AG04450 (cell line): ENCODE results near the gene NDE1. TPM values are rescaled to one million over a fixed set of nuclear protein-coding genes. Genes with fewer than 3 reads are reported as not detected.
A peak's percentile ranks its signal among the peaks of the same experiment; 100 is the strongest.

Experiments used
- CTCF ChIA-PET: fragments of 300-600, 350-600 bp; formaldehyde crosslinking; extraction: SDS; loops from one replicate; lab custom pipeline; 2022; ENCODE audit warnings: antibody characterized with exemption, inconsistent platforms; lab: Charles Lee
- POLR2A ChIA-PET: fragments of 350-600 bp; formaldehyde crosslinking; extraction: SDS; loops from one replicate; lab custom pipeline; 2021; ENCODE audit warnings: antibody characterized with exemption, inconsistent platforms; lab: Yijun Ruan, JAX
- DNase-seq: peaks from one replicate; pipeline ENCODE4 v3.0.0-alpha.2; 2011; ENCODE audit warnings: low read depth, low spot score
- H3K27ac ChIP-seq: one replicate; pipeline ENCODE4 v1.5.1; 2012; ENCODE audit warnings: low read depth, low read length, control low read depth
- H3K27me3 ChIP-seq: one replicate; pipeline ENCODE4 v1.6.0; 2012; ENCODE audit warnings: low read length; ENCODE audit not compliant: control insufficient read depth, insufficient read depth
- H3K4me3 ChIP-seq: 2 replicates; pipeline ENCODE4 v1.5.1; 2011; ENCODE audit warnings: mild to moderate bottlenecking, low read depth, low read length, control low read depth
- H3K9me3 ChIP-seq: 2 replicates; pipeline ENCODE4 v1.5.1; 2012; ENCODE audit warnings: low read length; ENCODE audit not compliant: control insufficient read depth, insufficient read depth
- CTCF ChIP-seq: IDR thresholded peaks from 2 replicates; pipeline ENCODE4 v1.5.1; 2011; ENCODE audit warnings: low read depth, low read length, control low read depth, inconsistent platforms
- polyA plus RNA-seq: library from polyadenylated mRNA; depleted of rRNA; stranded (reverse); fragments of >200 nt; gene quantifications from 2 replicates; pipeline ENCODE4 v1.2.3, GENCODE V29; 2011

The NDE1 gene
- polyA plus RNA-seq, 1 experiment, result 29.9 TPM

- CTCF ChIA-PET, result no interaction called here
- Histone ChIP-seq H3K9me3 (no peaks in the 10 kb centered on the region), H3K27ac (no peak overlapping the region), H3K4me3 (no peak overlapping the region), H3K27me3 (no peaks in the 10 kb centered on the region)
- no peak for DNase-seq
- POLR2A ChIA-PET, result no interaction called here
- no peak for TF ChIP-seq CTCF
These were observed 33.4 kb upstream of the NDE1 start for GRCh38 chr16:15616475-15617165.

GRCh38 chr16:15617901-15618300 is 32.1 kb upstream of the NDE1 start:
- no peak for DNase-seq
- CTCF ChIA-PET, result no interaction called here
- no peak overlapping the region for H3K4me3 ChIP-seq
- TF ChIP-seq CTCF, result no peak
- POLR2A ChIA-PET, result no interaction called here
- H3K9me3 ChIP-seq, result no peaks in the 10 kb centered on the region
- H3K27me3 ChIP-seq, result no peaks in the 10 kb centered on the region
- peak overlapping the region; percentile 57 for H3K27ac ChIP-seq

GRCh38 chr16:15618392-15618791 is 31.7 kb upstream of the NDE1 start:
- H3K4me3 ChIP-seq, result no peak overlapping the region
- peak; percentile 26 for DNase-seq
- CTCF ChIA-PET, result no interaction called here
- POLR2A ChIA-PET, result no interaction called here
- H3K27me3 ChIP-seq, result no peaks in the 10 kb centered on the region
- TF ChIP-seq CTCF, result no peak
- H3K9me3 ChIP-seq, result no peaks in the 10 kb centered on the region
- peak overlapping the region; percentile 57 for H3K27ac ChIP-seq

GRCh38 chr16:15620611-15621195 is 29.3 kb upstream of the NDE1 start:
- Histone ChIP-seq H3K27ac (no peak overlapping the region), H3K27me3 (no peaks in the 10 kb centered on the region), H3K9me3 (no peaks in the 10 kb centered on the region), H3K4me3 (no peak overlapping the region)
- TF ChIP-seq CTCF, result no peak
- ChIA-PET POLR2A (no interaction called here), CTCF (interaction anchor here (0.6 kb wide), 1 partner anchor 22 kb away, joined by 3 read pairs; the partner anchor contains the start of gene MARF1)
- DNase-seq, result no peak

GRCh38 chr16:15621456-15621855 is 28.6 kb upstream of the NDE1 start:
- CTCF ChIA-PET, result interaction anchor here (0.6 kb wide), 1 partner anchor 574 kb away, joined by 7 read pairs; no protein-coding TSS in a partner anchor
- no peaks in the 10 kb centered on the region for H3K27me3 ChIP-seq
- no peak overlapping the region for H3K4me3 ChIP-seq
- H3K27ac ChIP-seq, result no peak overlapping the region
- no peak for TF ChIP-seq CTCF
- no peaks in the 10 kb centered on the region for H3K9me3 ChIP-seq
- DNase-seq, result no peak
- POLR2A ChIA-PET, result no interaction called here
